ENCODE data around the gene MRPL1. TPM values are rescaled to one million over a fixed set of nuclear protein-coding genes. Genes with fewer than 3 reads are reported as not detected.
"Not testable (repeated sequence)": the region's sequence is repeated elsewhere in the genome, so short reads cannot be mapped to it uniquely, and the experiment has no call there.

MRPL1 gene
- total RNA-seq, 1 experiment from 2014 or later = 25.7 TPM

- TF ChIP-seq AR (CRISPR knock-in tag; IDR thresholded peaks at IDR 0.05) (no peak), ZNF263 (CRISPR knock-in tag; IDR thresholded peaks at IDR 0.05; ENCODE audit: low read depth) (no peak), RORB (CRISPR knock-in tag; IDR thresholded peaks at IDR 0.05) (no peak)
- TF ChIP-seq, protein P1, sequence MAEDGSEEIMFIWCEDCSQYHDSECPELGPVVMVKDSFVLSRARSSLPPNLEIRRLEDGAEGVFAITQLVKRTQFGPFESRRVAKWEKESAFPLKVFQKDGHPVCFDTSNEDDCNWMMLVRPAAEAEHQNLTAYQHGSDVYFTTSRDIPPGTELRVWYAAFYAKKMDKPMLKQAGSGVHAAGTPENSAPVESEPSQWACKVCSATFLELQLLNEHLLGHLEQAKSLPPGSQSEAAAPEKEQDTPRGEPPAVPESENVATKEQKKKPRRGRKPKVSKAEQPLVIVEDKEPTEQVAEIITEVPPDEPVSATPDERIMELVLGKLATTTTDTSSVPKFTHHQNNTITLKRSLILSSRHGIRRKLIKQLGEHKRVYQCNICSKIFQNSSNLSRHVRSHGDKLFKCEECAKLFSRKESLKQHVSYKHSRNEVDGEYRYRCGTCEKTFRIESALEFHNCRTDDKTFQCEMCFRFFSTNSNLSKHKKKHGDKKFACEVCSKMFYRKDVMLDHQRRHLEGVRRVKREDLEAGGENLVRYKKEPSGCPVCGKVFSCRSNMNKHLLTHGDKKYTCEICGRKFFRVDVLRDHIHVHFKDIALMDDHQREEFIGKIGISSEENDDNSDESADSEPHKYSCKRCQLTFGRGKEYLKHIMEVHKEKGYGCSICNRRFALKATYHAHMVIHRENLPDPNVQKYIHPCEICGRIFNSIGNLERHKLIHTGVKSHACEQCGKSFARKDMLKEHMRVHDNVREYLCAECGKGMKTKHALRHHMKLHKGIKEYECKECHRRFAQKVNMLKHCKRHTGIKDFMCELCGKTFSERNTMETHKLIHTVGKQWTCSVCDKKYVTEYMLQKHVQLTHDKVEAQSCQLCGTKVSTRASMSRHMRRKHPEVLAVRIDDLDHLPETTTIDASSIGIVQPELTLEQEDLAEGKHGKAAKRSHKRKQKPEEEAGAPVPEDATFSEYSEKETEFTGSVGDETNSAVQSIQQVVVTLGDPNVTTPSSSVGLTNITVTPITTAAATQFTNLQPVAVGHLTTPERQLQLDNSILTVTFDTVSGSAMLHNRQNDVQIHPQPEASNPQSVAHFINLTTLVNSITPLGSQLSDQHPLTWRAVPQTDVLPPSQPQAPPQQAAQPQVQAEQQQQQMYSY (CRISPR knock-in tag; IDR thresholded peaks at IDR 0.05) = no peak
Measured at GRCh38 chr4:77938560-77938959, 75.9 kb downstream of the MRPL1 start (continued).

GRCh38 chr4:77945929-77946328 lies 83.3 kb downstream of the MRPL1 start:
- H3K27me3 Mint-ChIP-seq (ENCODE audit: low read depth); H3K4me1 Mint-ChIP-seq; DNase-seq (ENCODE audit: low spot score); H3K27ac Mint-ChIP-seq; CTCF ChIA-PET; POLR2A ChIA-PET; ATAC-seq; H3K4me3 Mint-ChIP-seq: not testable (repeated sequence)
- H3K36me3 Mint-ChIP-seq = peaks cover 34% of the 10 kb centered on the region
- peaks cover 33% of the 10 kb centered on the region for H3K9me3 Mint-ChIP-seq

DNA sequence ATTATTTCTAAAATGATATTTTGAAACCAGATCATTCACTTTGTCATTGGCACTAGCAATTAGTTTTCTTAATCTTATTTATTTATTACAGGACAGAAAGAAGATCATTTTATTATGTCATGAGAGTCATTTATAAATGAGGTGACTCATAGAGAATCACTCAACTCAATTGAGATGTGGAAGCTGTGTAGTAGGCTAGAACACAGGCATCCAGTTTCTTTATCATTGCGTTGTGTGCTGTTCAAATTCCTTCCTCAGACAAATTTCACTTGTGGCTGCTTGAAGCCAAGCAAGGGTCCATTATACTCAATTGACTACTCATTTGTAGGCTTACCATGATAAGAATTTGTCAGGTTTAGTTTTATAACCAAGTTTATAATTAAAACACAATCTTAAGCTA lies 87.6 kb downstream of the MRPL1 start:
- H3K4me1 Mint-ChIP-seq = no peaks in the 10 kb centered on the region
- no peak overlapping the region for H3K27ac Mint-ChIP-seq
- no peak for TF ChIP-seq ZNF232 (CRISPR knock-in tag; IDR thresholded peaks at IDR 0.05)
- TF ChIP-seq CREB1 (CRISPR knock-in tag; IDR thresholded peaks at IDR 0.05) = no peak
- no peak for TF ChIP-seq CTCF (IDR thresholded peaks at IDR 0.05)
- TF ChIP-seq NFYB (CRISPR knock-in tag; conservative IDR thresholded peaks at IDR 0.05; ENCODE audit: low read depth) = no peak
- TF ChIP-seq CDX4 (CRISPR knock-in tag; IDR thresholded peaks at IDR 0.05; ENCODE audit: borderline replicate concordance) = no peak
- no peak for ATAC-seq
- peaks cover 15% of the 10 kb centered on the region for H3K9me3 Mint-ChIP-seq
- ChIA-PET POLR2A (interaction anchor here (0.6 kb wide), 1 partner anchor 781 kb away, joined by 4 read pairs; no protein-coding TSS in a partner anchor), CTCF (no interaction called here)
- no peak overlapping the region for H3K4me3 Mint-ChIP-seq
- peaks cover 30% of the 10 kb centered on the region for H3K36me3 Mint-ChIP-seq
- no peak for DNase-seq (ENCODE audit: low spot score)
- no peaks in the 10 kb centered on the region; the same call in 1 of the 2 replicates for H3K27me3 Mint-ChIP-seq (ENCODE audit: low read depth)

- ChIA-PET POLR2A (no interaction called here), CTCF (no interaction called here)
- H3K4me3 Mint-ChIP-seq = no peak overlapping the region
- DNase-seq (ENCODE audit: low spot score) (no peak), ATAC-seq (no peak)
- H3K27me3 Mint-ChIP-seq (ENCODE audit: low read depth) = no peaks in the 10 kb centered on the region
- no peak overlapping the region for H3K27ac Mint-ChIP-seq
- no peaks in the 10 kb centered on the region for H3K9me3 Mint-ChIP-seq
- TF ChIP-seq ZNF232 (CRISPR knock-in tag; IDR thresholded peaks at IDR 0.05) (no peak), GABPB1 (CRISPR knock-in tag; IDR thresholded peaks at IDR 0.05) (no peak)
- peaks cover 16% of the 10 kb centered on the region; the same call in 1 of the 2 replicates for H3K36me3 Mint-ChIP-seq
- H3K4me1 Mint-ChIP-seq = no peaks in the 10 kb centered on the region
Measured at GRCh38 chr4:77952457-77952856, 89.8 kb downstream of the MRPL1 start.
